ENCODE data around the gene RALGAPA2. TPM values are rescaled to one million over a fixed set of nuclear protein-coding genes. Genes with fewer than 3 reads are reported as not detected.
A peak's percentile ranks its signal among the peaks of the same experiment; 100 is the strongest.

RALGAPA2 gene
- total RNA-seq, 1 experiment from 2014 or later = 25.1 TPM

- no peaks in the 10 kb centered on the region for H3K27me3 ChIP-seq
- no peak overlapping the region for H3K27ac ChIP-seq
- H3K4me3 ChIP-seq = no peak overlapping the region
- no peaks in the 10 kb centered on the region for H3K9me3 ChIP-seq (replicated peaks)
- no peaks in the 10 kb centered on the region; the same call in 1 of the 2 replicates for H3K4me1 ChIP-seq
- DNase-seq = peak; percentile 58 to 73
- no peaks in the 10 kb centered on the region; the same call in 1 of the 2 replicates for H3K36me3 ChIP-seq
Measured at GRCh38 chr20:20702330-20703245, 9.9 kb downstream of the RALGAPA2 start.

- Histone ChIP-seq H3K4me1 (no peaks in the 10 kb centered on the region; the same call in 1 of the 2 replicates), H3K4me3 (no peak overlapping the region), H3K27me3 (no peaks in the 10 kb centered on the region), H3K9me3 (replicated peaks) (no peaks in the 10 kb centered on the region), H3K27ac (no peak overlapping the region), H3K36me3 (no peaks in the 10 kb centered on the region; the same call in 1 of the 2 replicates)
- DNase-seq = no peak
Measured at GRCh38 chr20:20699917-20700316, 12.5 kb downstream of the RALGAPA2 start.

GRCh38 chr20:20699144-20699543, 13.3 kb downstream of the RALGAPA2 start:
- no peak overlapping the region for H3K27ac ChIP-seq
- DNase-seq = no peak
- H3K4me1 ChIP-seq = no peaks in the 10 kb centered on the region; the same call in 1 of the 2 replicates
- H3K36me3 ChIP-seq = no peaks in the 10 kb centered on the region; the same call in 1 of the 2 replicates
- H3K4me3 ChIP-seq = no peak overlapping the region
- no peaks in the 10 kb centered on the region for H3K27me3 ChIP-seq
- no peaks in the 10 kb centered on the region for H3K9me3 ChIP-seq (replicated peaks)

GRCh38 chr20:20697325-20697845, 15.1 kb downstream of the RALGAPA2 start:
- DNase-seq = no peak
- H3K9me3 ChIP-seq (replicated peaks) = no peaks in the 10 kb centered on the region
- H3K4me1 ChIP-seq = no peaks in the 10 kb centered on the region; the same call in 1 of the 2 replicates
- H3K4me3 ChIP-seq = no peak overlapping the region
- no peaks in the 10 kb centered on the region for H3K27me3 ChIP-seq
- H3K36me3 ChIP-seq = no peaks in the 10 kb centered on the region; the same call in 1 of the 2 replicates
- no peak overlapping the region for H3K27ac ChIP-seq

- Histone ChIP-seq H3K4me3 (no peak overlapping the region), H3K27ac (no peak overlapping the region), H3K36me3 (no peaks in the 10 kb centered on the region; the same call in 1 of the 2 replicates), H3K27me3 (no peaks in the 10 kb centered on the region), H3K4me1 (no peaks in the 10 kb centered on the region; the same call in 1 of the 2 replicates), H3K9me3 (replicated peaks) (no peaks in the 10 kb centered on the region)
- DNase-seq = no peak
Measured at GRCh38 chr20:20695250-20695816, 17.1 kb downstream of the RALGAPA2 start.

GRCh38 chr20:20694591-20694990, 17.9 kb downstream of the RALGAPA2 start:
- H3K4me3 ChIP-seq = no peak overlapping the region
- no peak for DNase-seq
- H3K27ac ChIP-seq = no peak overlapping the region
- H3K4me1 ChIP-seq = no peaks in the 10 kb centered on the region; the same call in 1 of the 2 replicates
- no peaks in the 10 kb centered on the region for H3K27me3 ChIP-seq
- no peaks in the 10 kb centered on the region for H3K9me3 ChIP-seq (replicated peaks)
- H3K36me3 ChIP-seq = no peaks in the 10 kb centered on the region; the same call in 1 of the 2 replicates

- no peaks in the 10 kb centered on the region for H3K4me1 ChIP-seq
- H3K9me3 ChIP-seq (replicated peaks) = no peaks in the 10 kb centered on the region
- no peaks in the 10 kb centered on the region for H3K36me3 ChIP-seq
- no peak overlapping the region for H3K4me3 ChIP-seq
- H3K27ac ChIP-seq = no peak overlapping the region
- DNase-seq = no peak
- no peaks in the 10 kb centered on the region for H3K27me3 ChIP-seq
Measured at GRCh38 chr20:20692587-20692986, 19.9 kb downstream of the RALGAPA2 start.

- H3K27me3 ChIP-seq = no peaks in the 10 kb centered on the region
- no peaks in the 10 kb centered on the region for H3K36me3 ChIP-seq
- no peak overlapping the region for H3K4me3 ChIP-seq
- H3K4me1 ChIP-seq = no peaks in the 10 kb centered on the region
- no peak overlapping the region for H3K27ac ChIP-seq
- DNase-seq = no peak
- H3K9me3 ChIP-seq (replicated peaks) = no peaks in the 10 kb centered on the region
Measured at GRCh38 chr20:20691477-20692235, 20.8 kb downstream of the RALGAPA2 start.

- DNase-seq = no peak
- H3K27ac ChIP-seq = no peak overlapping the region
- H3K36me3 ChIP-seq = no peaks in the 10 kb centered on the region
- H3K27me3 ChIP-seq = no peaks in the 10 kb centered on the region
- no peaks in the 10 kb centered on the region for H3K9me3 ChIP-seq (replicated peaks)
- H3K4me3 ChIP-seq = no peak overlapping the region
- H3K4me1 ChIP-seq = no peaks in the 10 kb centered on the region
Measured at GRCh38 chr20:20690676-20691476, 21.6 kb downstream of the RALGAPA2 start.

GRCh38 chr20:20687319-20687718, 25.1 kb downstream of the RALGAPA2 start:
- Histone ChIP-seq H3K4me1 (no peaks in the 10 kb centered on the region), H3K4me3 (no peak overlapping the region), H3K27ac (no peak overlapping the region), H3K9me3 (replicated peaks) (no peaks in the 10 kb centered on the region), H3K36me3 (no peaks in the 10 kb centered on the region), H3K27me3 (no peaks in the 10 kb centered on the region)
- no peak for DNase-seq

GRCh38 chr20:20685635-20686034, 26.8 kb downstream of the RALGAPA2 start:
- Histone ChIP-seq H3K4me1 (no peaks in the 10 kb centered on the region), H3K9me3 (replicated peaks) (no peaks in the 10 kb centered on the region), H3K27me3 (no peaks in the 10 kb centered on the region), H3K27ac (no peak overlapping the region), H3K4me3 (no peak overlapping the region), H3K36me3 (no peaks in the 10 kb centered on the region)
- no peak for DNase-seq

GRCh38 chr20:20683481-20684321, 28.7 kb downstream of the RALGAPA2 start:
- no peaks in the 10 kb centered on the region for H3K36me3 ChIP-seq
- no peaks in the 10 kb centered on the region for H3K27me3 ChIP-seq
- H3K27ac ChIP-seq = no peak overlapping the region
- no peak for DNase-seq
- H3K4me1 ChIP-seq = no peaks in the 10 kb centered on the region
- no peaks in the 10 kb centered on the region for H3K9me3 ChIP-seq (replicated peaks)
- H3K4me3 ChIP-seq = no peak overlapping the region

- no peaks in the 10 kb centered on the region for H3K9me3 ChIP-seq (replicated peaks)
- H3K4me3 ChIP-seq = no peak overlapping the region
- H3K4me1 ChIP-seq = no peaks in the 10 kb centered on the region
- H3K36me3 ChIP-seq = no peaks in the 10 kb centered on the region
- H3K27me3 ChIP-seq = no peaks in the 10 kb centered on the region
- H3K27ac ChIP-seq = no peak overlapping the region
- DNase-seq = no peak
Measured at GRCh38 chr20:20683020-20683419, 29.4 kb downstream of the RALGAPA2 start.
